Measurements from ENCODE around the gene MSLN. TPM values are rescaled to one million over a fixed set of nuclear protein-coding genes. Genes with fewer than 3 reads are reported as not detected.
A peak's percentile ranks its signal among the peaks of the same experiment; 100 is the strongest.

Gene MSLN
- total and polyA plus RNA-seq, 9 of the 15 experiments (the other 6 are each of a cell fraction or from before 2014, with no cell fraction given), result not detected

- ChIA-PET POLR2A (interaction anchor here (0.6 to 1.7 kb wide), 7 partner anchors 9 to 154 kb away, joined by 3 to 5 read pairs (median 3); partner anchors contain the start of genes CCDC78, CHTF18 and RPUSD1), CTCF (ENCODE audit: low intra/inter-chr PET ratio) (no interaction called here)
- WGBS (ENCODE audit: insufficient coverage, low coverage, missing lambda C conversion rate), result 15% methylated on average over 12 of the region's 12 CpGs
- TSS peak; percentile 58 for BruUV-seq (replicated peaks)
- Histone ChIP-seq H2AFZ (ENCODE audit: low read depth, low read length) (0 out of 2 replicates have a peak overlapping the region, but pooled peaks have one; percentile 59), H3K9ac (ENCODE audit: insufficient read depth in 1 of 2, low read depth in 2 of 2, low read length in 2 of 2) (peak overlapping the region; percentile 42 to 92; a peak in 3 of 4 replicates), H3K27ac (ENCODE audit: extremely low read depth, low read depth, low read length) (peak overlapping the region; percentile 23; the same call in 1 of the 3 replicates), H3K4me2 (ENCODE audit: insufficient read depth, low read length) (peak overlapping the region; percentile 77), H3K9me3 (replicated peaks; ENCODE audit: control insufficient read depth, insufficient read depth, low read depth, low read length) (no peaks in the 10 kb centered on the region), H3K4me3 (peak overlapping the region; percentile 68), H4K20me1 (replicated peaks; ENCODE audit: control insufficient read depth, insufficient read depth, low read length) (no peaks in the 10 kb centered on the region; the same call in 1 of the 2 replicates), H3K4me1 (replicated peaks in 1 of 2; ENCODE audit: control insufficient read depth in 2 of 2, insufficient read depth in 2 of 2, low read length in 2 of 2) (peaks cover 12 to 85% of the 10 kb centered on the region in 2 experiments; a peak in 4 of 5 replicates), H3K36me3 (ENCODE audit: control insufficient read depth, insufficient read depth, low read length) (peaks cover 19% of the 10 kb centered on the region; the same call in 2 of the 3 replicates), H3K27me3 (ENCODE audit: control insufficient read depth in 2 of 2, insufficient read depth in 2 of 2, low read length in 2 of 2) (no peaks in the 10 kb centered on the region), H3K9me1 (ENCODE audit: control insufficient read depth, insufficient read depth, low read length) (peaks cover 3% of the 10 kb centered on the region), H3K79me2 (ENCODE audit: control insufficient read depth, insufficient read depth, low read length) (peaks cover 32% of the 10 kb centered on the region)
- FAIRE-seq (no peak), DNase-seq (ENCODE audit: extremely low read depth in 1 of 4, low spot score in 3 of 4) (peak; percentile 34 to 72 (median 44)), ATAC-seq (no peak)
- TF ChIP-seq ARNT (IDR thresholded peaks at IDR 0.05), result no peak
- TF ChIP-seq SP1 (CRISPR knock-in tag; IDR thresholded peaks at IDR 0.05), result no peak
- peak; percentile 34; the same call in 1 of the 2 replicates for TF ChIP-seq TAF15 (IDR thresholded peaks at IDR 0.05; ENCODE audit: low read depth, low read length)
- TF ChIP-seq, protein P1, sequence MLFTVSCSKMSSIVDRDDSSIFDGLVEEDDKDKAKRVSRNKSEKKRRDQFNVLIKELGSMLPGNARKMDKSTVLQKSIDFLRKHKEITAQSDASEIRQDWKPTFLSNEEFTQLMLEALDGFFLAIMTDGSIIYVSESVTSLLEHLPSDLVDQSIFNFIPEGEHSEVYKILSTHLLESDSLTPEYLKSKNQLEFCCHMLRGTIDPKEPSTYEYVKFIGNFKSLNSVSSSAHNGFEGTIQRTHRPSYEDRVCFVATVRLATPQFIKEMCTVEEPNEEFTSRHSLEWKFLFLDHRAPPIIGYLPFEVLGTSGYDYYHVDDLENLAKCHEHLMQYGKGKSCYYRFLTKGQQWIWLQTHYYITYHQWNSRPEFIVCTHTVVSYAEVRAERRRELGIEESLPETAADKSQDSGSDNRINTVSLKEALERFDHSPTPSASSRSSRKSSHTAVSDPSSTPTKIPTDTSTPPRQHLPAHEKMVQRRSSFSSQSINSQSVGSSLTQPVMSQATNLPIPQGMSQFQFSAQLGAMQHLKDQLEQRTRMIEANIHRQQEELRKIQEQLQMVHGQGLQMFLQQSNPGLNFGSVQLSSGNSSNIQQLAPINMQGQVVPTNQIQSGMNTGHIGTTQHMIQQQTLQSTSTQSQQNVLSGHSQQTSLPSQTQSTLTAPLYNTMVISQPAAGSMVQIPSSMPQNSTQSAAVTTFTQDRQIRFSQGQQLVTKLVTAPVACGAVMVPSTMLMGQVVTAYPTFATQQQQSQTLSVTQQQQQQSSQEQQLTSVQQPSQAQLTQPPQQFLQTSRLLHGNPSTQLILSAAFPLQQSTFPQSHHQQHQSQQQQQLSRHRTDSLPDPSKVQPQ (CRISPR knock-in tag; IDR thresholded peaks at IDR 0.05; ENCODE audit: borderline replicate concordance), result no peak
- peak in 1 of 3 experiments; percentile 7 for TF ChIP-seq YY1 (IDR thresholded peaks at IDR 0.05; ENCODE audit: borderline replicate concordance in 1 of 3, control insufficient read depth in 1 of 3, extremely low read depth in 1 of 3, insufficient read depth in 3 of 3, insufficient read length in 1 of 3, insufficient replicate concordance in 2 of 3, low read depth in 1 of 3, low read length in 2 of 3)
- no peak for TF ChIP-seq ZNF511 (CRISPR knock-in tag; IDR thresholded peaks at IDR 0.05)
- peak; percentile 79; the same call in 1 of the 2 replicates for TF ChIP-seq MYNN (IDR thresholded peaks at IDR 0.05)
- TF ChIP-seq MYNN (CRISPR knock-in tag; IDR thresholded peaks at IDR 0.05), result no peak; the same call in 1 of the 2 replicates
- TF ChIP-seq LEF1 (IDR thresholded peaks at IDR 0.05), result no peak
- TF ChIP-seq MECOM (CRISPR knock-in tag; IDR thresholded peaks at IDR 0.05), result no peak
- peak; percentile 73 for TF ChIP-seq NFIC (IDR thresholded peaks at IDR 0.05)
- TF ChIP-seq NR2F6 (CRISPR knock-in tag; IDR thresholded peaks at IDR 0.05), result no peak
- TF ChIP-seq RBFOX2 (IDR thresholded peaks at IDR 0.05; ENCODE audit: low read depth, low read length), result 0 out of 2 replicates have a peak, but pooled peaks have one; percentile 4
- peak; percentile 47; the same call in 1 of the 2 replicates for TF ChIP-seq ZBTB7A (IDR thresholded peaks at IDR 0.05; ENCODE audit: borderline replicate concordance, control insufficient read depth, low read depth, low read length)
- 0 out of 2 replicates have a peak, but pooled peaks have one; percentile 38 for TF ChIP-seq POLR2A (conservative IDR thresholded peaks at IDR 0.05)
- TF ChIP-seq ETV1 (tag; conservative IDR thresholded peaks at IDR 0.05; ENCODE audit: low read depth), result no peak
- TF ChIP-seq, protein P2, sequence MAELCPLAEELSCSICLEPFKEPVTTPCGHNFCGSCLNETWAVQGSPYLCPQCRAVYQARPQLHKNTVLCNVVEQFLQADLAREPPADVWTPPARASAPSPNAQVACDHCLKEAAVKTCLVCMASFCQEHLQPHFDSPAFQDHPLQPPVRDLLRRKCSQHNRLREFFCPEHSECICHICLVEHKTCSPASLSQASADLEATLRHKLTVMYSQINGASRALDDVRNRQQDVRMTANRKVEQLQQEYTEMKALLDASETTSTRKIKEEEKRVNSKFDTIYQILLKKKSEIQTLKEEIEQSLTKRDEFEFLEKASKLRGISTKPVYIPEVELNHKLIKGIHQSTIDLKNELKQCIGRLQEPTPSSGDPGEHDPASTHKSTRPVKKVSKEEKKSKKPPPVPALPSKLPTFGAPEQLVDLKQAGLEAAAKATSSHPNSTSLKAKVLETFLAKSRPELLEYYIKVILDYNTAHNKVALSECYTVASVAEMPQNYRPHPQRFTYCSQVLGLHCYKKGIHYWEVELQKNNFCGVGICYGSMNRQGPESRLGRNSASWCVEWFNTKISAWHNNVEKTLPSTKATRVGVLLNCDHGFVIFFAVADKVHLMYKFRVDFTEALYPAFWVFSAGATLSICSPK (IDR thresholded peaks at IDR 0.05; ENCODE audit: borderline replicate concordance), result no peak
- TF ChIP-seq RBM22 (IDR thresholded peaks at IDR 0.05; ENCODE audit: low read depth, low read length, poor library complexity, severe bottlenecking), result peak; percentile 42
- in situ Hi-C loops (cut with MboI), result loop anchor here (10.0 kb wide), 1 partner anchor 339 kb away; no protein-coding TSS in a partner anchor
- intact Hi-C loops (cut with micrococcal nuclease), result no loop called here
Observed at GRCh38 chr16:716200-716568, 44.4 kb upstream of the MSLN start.
